WTC11 (cell line): ENCODE data around the gene ABLIM2.

ENCODE experiments used
- CBFB ChIP-seq: sonication (generic); formaldehyde crosslinking; IDR thresholded peaks from 2 replicates; pipeline ENCODE4 v1.8.1; 2022; ENCODE audit warnings: mild to moderate bottlenecking, low read depth, missing genetic modification reagents
- ETV6 ChIP-seq: sonication (generic); formaldehyde crosslinking; IDR thresholded peaks from 2 replicates; pipeline ENCODE4 v1.8.1; 2022; ENCODE audit warnings: mild to moderate bottlenecking, missing genetic modification reagents
- GABPB1 ChIP-seq: sonication (generic); formaldehyde crosslinking; IDR thresholded peaks from 2 replicates; pipeline ENCODE4 v1.8.1; 2023; ENCODE audit warnings: mild to moderate bottlenecking, missing genetic modification reagents
- NFYB ChIP-seq: sonication (generic); formaldehyde crosslinking; conservative IDR thresholded peaks from 2 replicates; pipeline ENCODE4 v1.8.0; 2022; ENCODE audit warnings: low read depth, missing genetic modification reagents
- RELA ChIP-seq: sonication (generic); formaldehyde crosslinking; IDR thresholded peaks from 2 replicates; pipeline ENCODE4 v1.8.1; 2022; ENCODE audit warnings: missing genetic modification reagents, mild to moderate bottlenecking, borderline replicate concordance
- ZNF423 ChIP-seq: fragments of 250-450 bp; sonication (Bioruptor Pico); IDR thresholded peaks from 2 replicates; pipeline ENCODE4 v2.1.2; 2022; ENCODE audit warnings: mild to moderate bottlenecking, moderate library complexity
- TF ChIP-seq, protein P1 (sequence below): fragments of 200-600 bp; IDR thresholded peaks from 2 replicates; pipeline ENCODE4 v1.8.0; 2022; ENCODE audit warnings: antibody characterized with exemption
- TF ChIP-seq, protein P2 (sequence below): sonication (generic); formaldehyde crosslinking; IDR thresholded peaks from 2 replicates; pipeline ENCODE4 v1.8.1; 2022; ENCODE audit warnings: low read depth, mild to moderate bottlenecking, moderate library complexity, missing genetic modification reagents, borderline replicate concordance
- TF ChIP-seq, protein P3 (sequence below): sonication (generic); formaldehyde crosslinking; IDR thresholded peaks from 2 replicates; pipeline ENCODE4 v1.8.1; 2022; ENCODE audit warnings: low read depth, missing genetic modification reagents, borderline replicate concordance
- TF ChIP-seq, protein P4 (sequence below): sonication (generic); formaldehyde crosslinking; IDR thresholded peaks from 2 replicates; pipeline ENCODE4 v1.8.1; 2023; ENCODE audit warnings: mild to moderate bottlenecking, missing genetic modification reagents, moderate library complexity
- TF ChIP-seq, protein P5 (sequence below): sonication (generic); formaldehyde crosslinking; IDR thresholded peaks from 2 replicates; pipeline ENCODE4 v1.8.1; 2023; ENCODE audit warnings: mild to moderate bottlenecking, missing genetic modification reagents, borderline replicate concordance

DNA sequence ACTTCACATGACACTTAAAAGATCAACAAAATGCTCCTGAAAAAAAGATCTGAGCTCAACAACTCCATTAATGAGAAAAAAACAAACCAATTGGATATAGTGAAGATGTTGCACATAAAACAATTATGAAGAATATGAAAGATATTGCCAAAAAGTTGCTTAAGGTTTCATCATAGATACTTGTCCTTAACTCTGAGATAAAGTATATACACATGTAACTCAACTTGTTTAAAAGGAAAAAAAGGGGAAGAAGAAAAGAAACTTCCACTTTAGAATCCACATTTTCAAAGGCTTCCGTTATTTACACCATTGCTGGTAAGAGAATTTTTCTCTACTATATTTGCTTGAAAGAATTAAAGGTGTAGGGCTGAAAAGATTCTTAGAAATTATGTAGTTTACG, 221.6 kb downstream of the ABLIM2 start:
- TF ChIP-seq, protein P1, sequence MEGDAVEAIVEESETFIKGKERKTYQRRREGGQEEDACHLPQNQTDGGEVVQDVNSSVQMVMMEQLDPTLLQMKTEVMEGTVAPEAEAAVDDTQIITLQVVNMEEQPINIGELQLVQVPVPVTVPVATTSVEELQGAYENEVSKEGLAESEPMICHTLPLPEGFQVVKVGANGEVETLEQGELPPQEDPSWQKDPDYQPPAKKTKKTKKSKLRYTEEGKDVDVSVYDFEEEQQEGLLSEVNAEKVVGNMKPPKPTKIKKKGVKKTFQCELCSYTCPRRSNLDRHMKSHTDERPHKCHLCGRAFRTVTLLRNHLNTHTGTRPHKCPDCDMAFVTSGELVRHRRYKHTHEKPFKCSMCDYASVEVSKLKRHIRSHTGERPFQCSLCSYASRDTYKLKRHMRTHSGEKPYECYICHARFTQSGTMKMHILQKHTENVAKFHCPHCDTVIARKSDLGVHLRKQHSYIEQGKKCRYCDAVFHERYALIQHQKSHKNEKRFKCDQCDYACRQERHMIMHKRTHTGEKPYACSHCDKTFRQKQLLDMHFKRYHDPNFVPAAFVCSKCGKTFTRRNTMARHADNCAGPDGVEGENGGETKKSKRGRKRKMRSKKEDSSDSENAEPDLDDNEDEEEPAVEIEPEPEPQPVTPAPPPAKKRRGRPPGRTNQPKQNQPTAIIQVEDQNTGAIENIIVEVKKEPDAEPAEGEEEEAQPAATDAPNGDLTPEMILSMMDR = no peak
- TF ChIP-seq, protein P2, sequence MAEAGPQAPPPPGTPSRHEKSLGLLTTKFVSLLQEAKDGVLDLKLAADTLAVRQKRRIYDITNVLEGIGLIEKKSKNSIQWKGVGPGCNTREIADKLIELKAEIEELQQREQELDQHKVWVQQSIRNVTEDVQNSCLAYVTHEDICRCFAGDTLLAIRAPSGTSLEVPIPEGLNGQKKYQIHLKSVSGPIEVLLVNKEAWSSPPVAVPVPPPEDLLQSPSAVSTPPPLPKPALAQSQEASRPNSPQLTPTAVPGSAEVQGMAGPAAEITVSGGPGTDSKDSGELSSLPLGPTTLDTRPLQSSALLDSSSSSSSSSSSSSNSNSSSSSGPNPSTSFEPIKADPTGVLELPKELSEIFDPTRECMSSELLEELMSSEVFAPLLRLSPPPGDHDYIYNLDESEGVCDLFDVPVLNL (CRISPR knock-in tag) = no peak
- TF ChIP-seq, protein P3, sequence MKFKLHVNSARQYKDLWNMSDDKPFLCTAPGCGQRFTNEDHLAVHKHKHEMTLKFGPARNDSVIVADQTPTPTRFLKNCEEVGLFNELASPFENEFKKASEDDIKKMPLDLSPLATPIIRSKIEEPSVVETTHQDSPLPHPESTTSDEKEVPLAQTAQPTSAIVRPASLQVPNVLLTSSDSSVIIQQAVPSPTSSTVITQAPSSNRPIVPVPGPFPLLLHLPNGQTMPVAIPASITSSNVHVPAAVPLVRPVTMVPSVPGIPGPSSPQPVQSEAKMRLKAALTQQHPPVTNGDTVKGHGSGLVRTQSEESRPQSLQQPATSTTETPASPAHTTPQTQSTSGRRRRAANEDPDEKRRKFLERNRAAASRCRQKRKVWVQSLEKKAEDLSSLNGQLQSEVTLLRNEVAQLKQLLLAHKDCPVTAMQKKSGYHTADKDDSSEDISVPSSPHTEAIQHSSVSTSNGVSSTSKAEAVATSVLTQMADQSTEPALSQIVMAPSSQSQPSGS (CRISPR knock-in tag) = no peak
- TF ChIP-seq GABPB1 (CRISPR knock-in tag) (no peak), NFYB (CRISPR knock-in tag) (no peak), ZNF423 (no peak), ETV6 (CRISPR knock-in tag) (no peak), RELA (CRISPR knock-in tag) (no peak), CBFB (CRISPR knock-in tag) (no peak)
- TF ChIP-seq, protein P4, sequence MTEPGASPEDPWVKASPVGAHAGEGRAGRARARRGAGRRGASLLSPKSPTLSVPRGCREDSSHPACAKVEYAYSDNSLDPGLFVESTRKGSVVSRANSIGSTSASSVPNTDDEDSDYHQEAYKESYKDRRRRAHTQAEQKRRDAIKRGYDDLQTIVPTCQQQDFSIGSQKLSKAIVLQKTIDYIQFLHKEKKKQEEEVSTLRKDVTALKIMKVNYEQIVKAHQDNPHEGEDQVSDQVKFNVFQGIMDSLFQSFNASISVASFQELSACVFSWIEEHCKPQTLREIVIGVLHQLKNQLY (CRISPR knock-in tag) = no peak
- TF ChIP-seq, protein P5, sequence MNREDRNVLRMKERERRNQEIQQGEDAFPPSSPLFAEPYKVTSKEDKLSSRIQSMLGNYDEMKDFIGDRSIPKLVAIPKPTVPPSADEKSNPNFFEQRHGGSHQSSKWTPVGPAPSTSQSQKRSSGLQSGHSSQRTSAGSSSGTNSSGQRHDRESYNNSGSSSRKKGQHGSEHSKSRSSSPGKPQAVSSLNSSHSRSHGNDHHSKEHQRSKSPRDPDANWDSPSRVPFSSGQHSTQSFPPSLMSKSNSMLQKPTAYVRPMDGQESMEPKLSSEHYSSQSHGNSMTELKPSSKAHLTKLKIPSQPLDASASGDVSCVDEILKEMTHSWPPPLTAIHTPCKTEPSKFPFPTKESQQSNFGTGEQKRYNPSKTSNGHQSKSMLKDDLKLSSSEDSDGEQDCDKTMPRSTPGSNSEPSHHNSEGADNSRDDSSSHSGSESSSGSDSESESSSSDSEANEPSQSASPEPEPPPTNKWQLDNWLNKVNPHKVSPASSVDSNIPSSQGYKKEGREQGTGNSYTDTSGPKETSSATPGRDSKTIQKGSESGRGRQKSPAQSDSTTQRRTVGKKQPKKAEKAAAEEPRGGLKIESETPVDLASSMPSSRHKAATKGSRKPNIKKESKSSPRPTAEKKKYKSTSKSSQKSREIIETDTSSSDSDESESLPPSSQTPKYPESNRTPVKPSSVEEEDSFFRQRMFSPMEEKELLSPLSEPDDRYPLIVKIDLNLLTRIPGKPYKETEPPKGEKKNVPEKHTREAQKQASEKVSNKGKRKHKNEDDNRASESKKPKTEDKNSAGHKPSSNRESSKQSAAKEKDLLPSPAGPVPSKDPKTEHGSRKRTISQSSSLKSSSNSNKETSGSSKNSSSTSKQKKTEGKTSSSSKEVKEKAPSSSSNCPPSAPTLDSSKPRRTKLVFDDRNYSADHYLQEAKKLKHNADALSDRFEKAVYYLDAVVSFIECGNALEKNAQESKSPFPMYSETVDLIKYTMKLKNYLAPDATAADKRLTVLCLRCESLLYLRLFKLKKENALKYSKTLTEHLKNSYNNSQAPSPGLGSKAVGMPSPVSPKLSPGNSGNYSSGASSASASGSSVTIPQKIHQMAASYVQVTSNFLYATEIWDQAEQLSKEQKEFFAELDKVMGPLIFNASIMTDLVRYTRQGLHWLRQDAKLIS (CRISPR knock-in tag) = no peak
